Breast epithelium (tissue), 3 donors: Measurements from ENCODE around the gene WASHC2C.
"Not testable (repeated sequence)": the region's sequence is repeated elsewhere in the genome, so short reads cannot be mapped to it uniquely, and the experiment has no call there.

ENCODE experiments used
- CTCF ChIP-seq, 3 donors: fragments of 450-650 bp; IDR thresholded peaks; one replicate each; pipeline ENCODE4 v1.5.1; 2016 to 2017; ENCODE audit warnings: antibody characterized with exemption in 3 of 3, mild to moderate bottlenecking in 3 of 3, moderate library complexity in 3 of 3
- POLR2A ChIP-seq: fragments of 450-650 bp; IDR thresholded peaks from one replicate; pipeline ENCODE4 v1.6.1; 2016; ENCODE audit warnings: antibody characterized with exemption, mild to moderate bottlenecking, moderate library complexity

GRCh38 chr10:45734867-45735266 is 7.8 kb downstream of the WASHC2C start:
- TF ChIP-seq POLR2A; CTCF (IDR thresholded peaks at IDR 0.05): not testable (repeated sequence)
